SHP77 treated with DMSO at 0.1 percent for 48 hours (cell line): Measurements from ENCODE around the gene HAX1.
"Not testable (repeated sequence)": the region's sequence is repeated elsewhere in the genome, so short reads cannot be mapped to it uniquely, and the experiment has no call there.

Source experiments
- DNase-seq: peaks from one replicate; lab custom pipeline; 2025; lab: John Stamatoyannopoulos, UW

The HAX1 gene

DNA sequence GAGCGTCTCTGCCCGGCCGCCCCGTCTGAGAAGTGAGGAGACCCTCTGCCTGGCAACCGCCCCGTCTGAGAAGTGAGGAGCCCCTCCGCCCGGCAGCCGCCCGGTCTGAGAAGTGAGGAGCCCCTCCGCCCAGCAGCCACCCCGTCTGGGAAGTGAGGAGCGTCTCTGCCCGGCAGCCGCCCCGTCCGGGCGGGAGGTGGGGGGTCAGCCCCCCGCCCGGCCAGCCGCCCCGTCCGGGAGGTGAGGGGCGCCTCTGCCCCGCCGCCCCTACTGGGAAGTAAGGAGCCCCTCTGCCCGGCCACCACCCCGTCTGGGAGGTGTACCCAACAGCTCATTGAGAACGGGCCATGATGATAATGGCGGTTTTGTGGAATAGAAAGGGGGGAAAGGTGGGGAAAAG, 15.2 kb downstream of the HAX1 start:
- not testable (repeated sequence) for DNase-seq

DNA sequence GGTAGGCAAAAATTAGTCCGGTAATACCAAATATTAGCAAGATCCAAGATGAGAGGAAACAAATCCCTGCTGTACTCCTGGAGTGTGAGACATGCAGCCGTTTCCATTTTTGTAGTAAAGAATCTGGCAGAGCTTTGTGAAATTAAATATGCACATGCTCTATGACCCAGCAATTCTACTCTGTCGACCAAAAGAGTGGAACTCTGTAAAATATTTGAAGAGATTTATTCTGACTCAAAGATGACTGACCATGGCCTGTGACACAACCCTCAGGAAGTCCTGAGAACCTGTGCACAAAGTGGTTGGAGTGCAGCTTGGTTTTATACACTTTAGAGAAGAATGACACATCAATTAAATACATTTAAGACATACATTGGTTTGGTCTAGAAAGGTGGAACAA, 16.2 kb downstream of the HAX1 start:
- no peak for DNase-seq

DNA sequence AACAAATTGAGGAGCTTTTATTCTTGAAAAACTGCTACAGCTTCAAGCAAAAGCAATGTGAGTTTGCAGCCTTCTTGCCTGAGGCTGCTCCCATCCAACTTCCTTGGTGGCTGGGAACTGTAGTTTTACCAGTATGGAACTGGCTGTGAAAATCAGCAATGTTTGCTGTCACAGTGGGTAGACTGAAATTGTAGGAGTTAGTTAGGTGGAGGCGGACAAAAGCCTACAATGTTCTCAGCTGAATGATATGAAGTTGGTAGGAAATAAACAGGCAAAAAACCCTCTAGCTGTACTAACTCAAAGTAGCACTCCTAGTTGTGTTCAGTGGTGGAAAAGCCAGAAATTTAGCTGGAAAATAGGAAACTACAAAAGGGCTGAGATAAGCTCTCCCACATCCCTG, 18.5 kb downstream of the HAX1 start:
- no peak for DNase-seq

DNA sequence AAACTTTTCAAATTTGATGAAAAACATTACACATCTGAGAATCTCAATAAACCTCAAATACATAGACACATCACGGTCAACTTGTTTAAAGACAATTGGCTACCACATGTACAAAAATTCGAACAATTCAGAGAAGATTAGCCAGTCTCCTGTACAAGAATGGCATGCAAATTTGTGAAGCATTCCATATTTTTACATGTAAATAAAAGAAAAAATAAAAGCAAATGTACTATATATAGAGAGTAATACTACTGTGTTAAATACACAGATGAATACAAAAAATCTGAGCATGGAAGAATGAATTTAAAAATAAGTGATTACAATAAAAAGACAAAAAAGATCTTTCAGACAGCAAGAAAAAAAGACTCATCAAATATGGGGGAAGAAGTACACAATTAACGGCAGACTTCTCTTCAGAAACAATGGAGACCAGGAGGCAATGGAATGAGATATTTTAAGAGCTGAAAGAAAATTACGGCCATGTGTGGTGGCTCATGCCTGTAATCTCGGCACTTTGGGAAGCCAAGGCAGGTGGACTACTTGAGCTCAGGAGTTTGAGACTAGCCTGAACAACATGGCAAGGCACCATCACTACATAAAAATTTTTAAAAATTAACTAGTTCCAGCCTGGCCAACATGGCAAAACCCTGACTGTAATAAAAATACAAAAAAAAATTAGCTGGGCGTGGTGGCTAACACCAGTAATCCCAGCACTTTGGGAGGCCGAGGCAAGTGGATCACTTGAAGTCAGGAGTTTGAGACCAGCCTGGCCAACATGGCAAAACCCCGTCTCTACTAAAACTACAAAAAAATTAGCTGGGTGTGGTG, 23.2 kb downstream of the HAX1 start:
- no peak for DNase-seq

DNA sequence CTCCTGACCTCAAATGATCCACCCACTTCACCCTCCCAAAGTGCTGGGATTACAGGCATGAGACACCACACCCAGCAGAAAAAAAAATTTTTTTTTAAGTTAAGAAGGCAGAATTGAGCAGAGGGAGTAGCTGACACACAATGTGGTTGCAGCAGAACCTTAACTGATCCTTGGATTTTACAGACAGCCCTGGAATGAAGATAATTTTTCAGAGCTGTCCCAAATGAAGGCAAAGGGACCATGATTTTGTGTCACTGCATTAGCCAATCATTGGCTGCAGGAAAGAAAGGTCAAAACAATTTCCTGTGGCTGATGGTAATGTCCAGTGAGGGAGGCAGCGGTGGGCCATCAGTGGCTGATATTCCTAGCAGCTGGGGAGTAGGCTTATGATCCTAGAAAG, 29.2 kb downstream of the HAX1 start:
- DNase-seq: no peak

DNA sequence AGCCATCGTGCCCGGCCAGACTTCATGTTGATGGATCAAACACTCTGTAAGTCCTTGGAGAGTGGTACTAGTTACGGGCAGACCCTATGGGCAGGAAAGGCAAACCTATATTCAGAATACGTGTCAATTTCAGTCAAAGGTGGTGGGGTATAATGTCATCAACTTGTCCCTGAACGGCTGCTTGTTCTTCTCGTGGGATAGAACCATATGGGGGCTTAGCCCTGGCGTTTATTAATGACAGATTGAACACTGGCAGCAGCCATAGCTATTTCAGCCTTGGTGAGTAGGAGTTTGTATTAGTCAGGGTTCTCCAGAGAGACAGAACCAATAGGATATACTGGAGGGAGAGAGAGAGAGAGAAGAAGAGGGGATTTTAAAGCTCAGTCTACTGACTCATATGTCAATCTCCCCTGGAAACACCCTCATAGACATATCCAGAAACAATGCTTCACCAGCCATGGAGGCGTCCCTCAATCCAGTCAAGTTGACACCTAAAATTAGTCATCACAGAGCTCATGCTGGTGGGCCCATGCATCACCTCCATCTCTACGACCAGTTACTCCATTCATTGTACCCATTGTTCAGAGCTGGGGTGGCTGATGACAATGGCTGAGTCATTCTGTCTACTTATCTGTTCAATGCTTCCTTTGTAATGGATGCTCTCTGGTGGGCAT, 32.4 kb downstream of the HAX1 start:
- no peak for DNase-seq

DNA sequence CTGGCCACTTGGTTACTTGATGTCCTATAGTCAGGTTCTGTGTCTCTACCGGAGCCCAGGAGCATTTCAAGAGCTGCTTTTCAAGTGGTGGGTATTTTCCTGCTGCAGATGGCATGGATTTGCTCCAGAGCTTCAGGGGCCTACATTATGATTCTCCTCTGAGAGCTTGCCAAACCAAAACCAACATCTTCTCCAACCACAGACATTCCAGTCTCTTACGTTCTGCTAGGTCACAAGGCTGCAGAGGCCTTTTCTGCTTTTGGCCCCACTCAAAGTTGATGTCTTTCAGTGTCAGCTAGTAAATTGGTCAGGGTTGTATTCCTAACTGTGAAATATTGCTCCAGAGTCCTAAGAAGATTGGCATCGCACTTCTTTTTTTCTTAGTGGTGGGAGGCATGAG, 33.7 kb downstream of the HAX1 start:
- DNase-seq: no peak

DNA sequence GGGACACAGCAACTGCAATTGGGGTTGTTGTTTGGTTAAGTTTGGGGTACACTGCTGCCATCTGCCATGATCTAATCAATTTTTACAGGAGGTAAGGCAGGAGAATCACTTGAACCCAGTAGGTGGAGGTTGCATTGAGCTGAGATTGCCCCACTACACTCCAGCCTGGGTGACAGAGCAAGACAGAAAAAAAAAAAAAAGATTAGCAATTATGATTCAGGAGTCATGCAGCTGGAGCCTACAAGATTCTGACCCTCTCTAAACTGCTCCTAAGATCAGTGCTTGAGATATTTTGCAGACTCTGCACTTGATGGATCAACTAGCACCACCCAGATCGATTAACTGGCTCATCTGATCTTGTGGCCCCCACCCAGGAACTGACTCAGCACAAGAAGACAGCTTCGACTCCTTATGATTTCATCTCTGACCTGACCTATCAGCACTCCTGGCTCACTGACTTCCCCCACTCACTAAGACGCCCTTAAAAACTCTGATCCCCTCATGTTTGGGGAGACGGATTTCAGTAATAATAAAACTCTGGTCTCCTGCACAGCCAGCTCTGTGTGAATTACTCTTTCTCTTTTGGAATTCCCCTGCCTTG, 35.3 kb downstream of the HAX1 start:
- DNase-seq: not testable (repeated sequence)

DNA sequence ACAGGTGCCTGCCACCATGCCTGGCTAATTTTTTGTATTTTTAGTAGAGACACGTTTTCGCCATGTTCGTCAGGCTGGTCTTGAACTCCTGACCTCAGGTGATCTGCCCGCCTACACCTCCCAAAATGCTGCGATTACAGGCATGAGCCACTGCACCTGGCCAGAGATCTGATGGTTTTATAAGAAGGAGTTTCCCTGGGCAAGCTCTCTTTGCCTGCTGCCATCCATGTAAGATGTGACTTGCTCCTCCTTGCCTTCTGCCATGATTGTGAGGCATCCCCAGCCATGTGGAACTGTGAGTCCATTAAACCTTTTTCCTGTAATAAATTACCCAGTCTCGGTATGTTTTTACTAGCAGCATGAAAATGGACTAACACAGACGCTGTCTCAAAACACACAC, 36.7 kb downstream of the HAX1 start:
- DNase-seq: not testable (repeated sequence)

DNA sequence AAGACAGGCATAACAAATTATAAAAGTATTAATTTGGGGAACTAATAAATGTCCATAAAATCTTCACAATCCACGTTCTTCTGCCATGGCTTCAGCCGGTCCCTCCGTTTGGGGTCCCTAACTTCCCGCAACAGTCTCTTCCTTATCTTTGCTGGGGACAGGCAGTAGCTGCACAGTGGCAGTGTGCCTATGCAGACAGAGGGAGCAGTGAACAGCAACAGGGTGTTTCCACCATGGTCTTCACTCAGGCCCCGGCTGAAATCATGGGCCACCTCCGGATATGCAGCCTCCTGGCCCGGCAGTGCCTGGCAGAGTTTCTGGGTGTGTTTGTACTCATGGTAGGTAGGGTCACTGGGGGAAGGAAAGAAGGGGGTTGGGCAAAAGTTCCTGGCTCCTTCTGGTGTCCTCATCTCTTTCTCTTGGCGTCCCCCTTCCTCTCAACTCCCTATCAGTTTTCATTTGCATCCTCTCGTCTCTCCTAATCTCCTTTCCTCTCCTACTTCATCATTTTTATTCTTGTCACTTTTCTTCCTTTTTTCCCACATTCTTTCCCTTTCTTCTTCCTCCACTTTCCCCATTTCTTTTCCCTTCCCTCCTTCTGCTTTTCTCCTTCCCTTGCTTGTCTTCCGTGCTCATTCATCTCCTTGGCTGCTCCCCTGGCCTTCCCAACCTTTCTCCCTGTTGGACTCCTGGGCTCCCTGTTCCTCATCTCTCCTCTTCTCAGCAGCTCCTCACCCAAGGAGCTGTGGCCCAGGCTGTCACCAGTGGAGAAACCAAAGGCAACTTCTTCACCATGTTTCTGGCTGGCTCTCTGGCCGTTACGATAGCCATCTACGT, 40.0 kb downstream of the HAX1 start:
- DNase-seq: not testable (repeated sequence)

DNA sequence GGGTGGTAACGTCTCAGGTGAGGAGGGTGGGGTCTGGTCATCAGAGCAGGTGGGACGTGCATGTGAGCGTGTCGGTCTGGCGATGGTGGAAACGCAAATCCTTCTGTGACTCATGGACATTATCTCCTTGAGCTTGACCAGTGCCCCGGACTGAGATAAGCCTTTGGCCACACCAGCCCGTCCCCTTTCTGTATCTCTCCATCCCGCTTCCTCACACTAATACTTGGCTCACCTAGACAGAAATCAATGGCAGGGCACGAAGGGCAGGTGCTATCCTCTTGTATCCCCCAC, 40.6 kb downstream of the HAX1 start:
- DNase-seq: no peak

DNA sequence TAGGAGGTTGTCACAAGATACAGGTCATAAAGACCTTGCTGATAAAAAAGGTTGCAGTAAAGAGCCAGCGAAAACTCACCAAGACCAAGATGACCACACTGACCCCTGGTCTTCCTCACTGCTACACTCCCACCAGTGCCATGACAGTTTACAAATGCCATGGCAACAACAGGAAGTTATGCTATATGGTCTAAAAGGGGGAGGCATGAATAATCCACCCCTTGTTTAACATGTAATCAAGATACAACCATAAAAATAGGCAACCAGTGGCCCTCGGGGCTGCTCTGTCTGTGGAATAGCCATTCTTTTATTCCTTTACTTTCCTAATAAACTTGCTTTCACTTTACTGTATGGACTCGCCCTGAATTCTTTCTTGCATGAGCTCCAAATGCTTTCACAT, 41.8 kb downstream of the HAX1 start:
- not testable (repeated sequence) for DNase-seq

DNA sequence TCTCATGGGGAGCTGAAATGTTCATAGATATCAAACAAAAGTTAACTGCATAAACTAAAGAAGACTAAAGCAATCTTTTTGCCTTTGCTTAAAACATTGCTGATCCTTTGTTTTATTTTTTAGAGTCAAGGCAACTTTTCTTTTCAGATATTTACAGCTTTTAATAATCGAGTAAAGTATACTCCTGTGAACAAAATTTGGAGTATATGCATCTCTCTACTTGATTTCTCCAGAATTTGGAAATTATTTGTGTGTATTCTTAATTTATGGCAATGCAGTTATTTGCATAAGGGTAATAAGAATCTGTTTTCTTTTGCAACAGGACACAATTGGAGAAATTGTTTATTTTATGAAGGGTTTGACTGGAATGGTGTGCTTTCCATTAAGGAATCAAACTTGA, 44.3 kb downstream of the HAX1 start:
- no peak for DNase-seq

DNA sequence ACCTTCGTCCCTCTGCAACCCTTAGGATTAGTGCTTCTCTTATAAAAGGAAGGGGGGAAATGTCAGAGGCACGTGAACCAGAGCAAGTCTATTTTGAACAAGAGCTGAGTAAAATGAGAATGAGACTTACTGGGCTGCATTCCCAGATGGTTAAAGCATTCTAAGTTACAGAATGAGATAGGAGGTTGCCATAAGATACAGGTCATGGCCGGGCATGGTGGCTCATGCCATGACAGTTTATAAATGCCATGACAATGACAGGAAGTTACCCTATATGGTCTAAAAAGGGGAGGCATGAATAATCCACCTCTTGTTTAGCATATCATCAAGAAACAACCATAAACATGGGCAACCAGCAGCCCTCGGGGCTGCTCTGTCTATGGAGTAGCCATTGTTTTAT, 46.0 kb downstream of the HAX1 start:
- no peak for DNase-seq

DNA sequence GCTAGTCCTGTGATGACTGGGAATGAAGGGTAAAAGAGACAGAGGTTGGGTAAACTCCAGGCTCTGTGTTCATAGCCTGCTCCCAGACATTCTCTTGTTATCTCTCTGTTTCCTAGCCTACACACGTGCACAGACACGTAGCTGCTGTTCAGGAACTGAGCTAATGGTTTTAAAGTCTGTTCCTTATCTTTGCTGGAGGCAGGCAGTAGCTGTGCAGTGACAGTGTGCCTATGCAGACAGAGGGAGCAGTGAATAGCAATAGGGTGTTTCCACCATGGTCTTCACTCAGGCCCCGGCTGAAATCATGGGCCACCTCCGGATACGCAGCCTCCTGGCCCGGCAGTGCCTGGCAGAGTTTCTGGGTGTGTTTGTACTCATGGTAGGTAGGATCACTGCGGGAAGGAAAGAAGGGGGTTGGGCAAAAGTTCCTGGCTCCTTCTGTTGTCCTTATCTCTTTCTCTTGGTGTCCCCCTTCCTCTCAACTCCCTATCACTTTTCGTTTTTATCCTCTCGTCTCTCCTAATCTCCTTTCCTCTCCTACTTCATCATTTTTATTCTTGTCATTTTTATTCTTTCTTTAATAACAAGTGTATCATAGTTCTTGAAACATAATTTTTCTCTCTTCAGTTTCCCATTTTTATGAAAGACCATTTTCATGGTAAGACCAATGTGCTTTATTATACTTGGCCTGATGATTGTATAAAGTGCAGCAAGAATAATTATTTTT, 48.6 kb downstream of the HAX1 start, which contains the start of gene AQP10:
TSS of gene AQP10 (plus strand) at position 212 of the 727 bp plus-strand sequence. CDS start at position 275, 63 bp downstream.
- DNase-seq: no peak

DNA sequence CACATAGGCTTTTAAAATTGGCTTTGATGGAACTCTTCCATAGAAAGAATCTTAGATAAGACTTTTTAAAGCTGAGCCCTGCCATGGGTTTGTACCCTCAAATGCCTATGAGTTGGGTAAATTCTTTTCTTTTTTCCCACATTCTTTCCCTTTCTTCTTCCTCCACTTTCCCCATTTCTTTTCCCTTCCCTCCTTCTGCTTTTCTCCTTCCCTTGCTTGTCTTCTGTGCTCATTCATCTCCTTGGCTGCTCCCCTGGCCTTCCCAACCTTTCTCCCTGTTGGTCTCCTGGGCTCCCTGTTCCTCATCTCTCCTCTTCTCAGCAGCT, 49.1 kb downstream of the HAX1 start:
- DNase-seq: not testable (repeated sequence)

DNA sequence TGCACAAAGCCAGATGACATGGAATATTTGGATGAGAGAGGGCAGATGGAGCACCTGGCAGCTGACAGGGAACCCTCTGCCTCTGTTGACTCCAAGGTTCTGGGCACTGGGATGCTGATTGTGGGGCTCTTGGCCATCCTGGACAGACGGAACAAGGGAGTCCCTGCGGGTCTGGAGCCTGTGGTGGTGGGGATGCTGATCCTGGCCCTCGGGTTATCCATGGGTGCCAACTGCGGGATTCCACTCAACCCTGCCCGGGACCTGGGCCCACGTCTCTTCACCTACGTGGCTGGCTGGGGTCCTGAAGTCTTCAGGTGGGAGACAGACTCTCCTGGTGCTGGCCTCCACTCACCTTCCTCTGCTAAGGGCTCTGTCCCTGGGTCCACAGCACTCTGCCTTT, 51.1 kb downstream of the HAX1 start:
- no peak for DNase-seq

DNA sequence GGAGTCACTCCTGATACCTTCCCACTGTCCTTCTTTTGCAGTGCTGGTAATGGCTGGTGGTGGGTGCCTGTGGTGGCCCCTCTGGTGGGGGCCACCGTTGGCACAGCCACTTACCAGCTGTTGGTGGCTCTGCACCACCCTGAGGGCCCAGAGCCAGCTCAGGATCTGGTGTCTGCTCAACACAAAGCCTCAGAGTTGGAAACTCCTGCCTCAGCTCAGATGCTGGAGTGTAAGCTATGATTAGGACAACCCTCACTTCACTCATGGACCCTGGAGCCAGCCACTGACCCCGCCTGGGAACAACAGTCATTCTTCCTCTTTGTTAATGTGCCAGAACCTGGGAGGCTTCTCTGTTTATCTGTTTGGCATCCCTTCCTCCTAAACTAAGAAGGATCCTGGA, 51.8 kb downstream of the HAX1 start:
- DNase-seq: no peak

DNA sequence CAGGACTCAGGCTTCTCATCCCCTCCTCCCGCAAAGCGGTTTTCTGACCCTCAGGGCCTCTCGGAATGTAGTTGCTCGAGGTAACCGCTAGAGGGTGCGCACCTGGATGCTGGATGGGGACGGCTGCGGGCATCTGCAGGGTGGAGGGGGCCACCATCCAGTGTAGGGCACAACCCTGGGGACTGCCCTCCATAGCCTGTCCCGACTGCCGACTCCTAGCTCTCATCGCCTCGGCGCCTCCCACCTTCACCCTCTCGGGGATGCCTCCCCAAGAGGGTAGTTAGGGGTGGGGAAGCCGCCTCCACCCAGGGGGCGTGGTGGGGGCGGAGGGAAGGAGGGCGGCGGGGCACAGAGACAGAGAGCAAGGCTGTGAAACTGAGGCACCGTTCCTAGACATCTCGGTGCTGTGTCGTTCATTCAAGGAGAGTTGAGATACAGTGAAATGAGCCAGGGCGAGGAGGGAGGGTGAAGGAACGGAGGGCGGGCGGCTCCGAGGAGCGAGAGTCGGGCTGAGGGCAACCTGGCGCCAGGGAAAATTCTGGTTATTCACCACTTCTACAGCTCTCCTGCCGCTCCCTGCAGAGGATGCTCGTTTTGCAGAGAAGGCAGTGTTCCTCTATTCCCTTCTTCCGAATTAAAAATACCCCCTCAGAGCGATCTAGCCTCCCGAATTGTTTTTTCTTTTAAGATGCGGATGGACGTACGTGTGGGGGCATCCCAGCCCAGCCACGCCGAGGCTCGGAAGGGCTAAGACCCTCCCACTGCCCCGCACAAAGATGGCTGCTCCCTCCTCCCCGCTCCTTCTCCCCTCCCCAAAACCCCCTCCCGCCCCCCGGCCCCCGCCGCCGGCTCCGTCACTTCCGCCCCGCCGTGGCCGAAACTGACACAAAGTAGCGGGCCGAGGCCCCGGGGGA, 52.5 kb downstream of the HAX1 start, which contains the start of gene ATP8B2:
TSS of gene ATP8B2 (plus strand) at position 857 of the 914 bp plus-strand sequence. CDS start 2,617 bp downstream, outside the sequence.
- peak; percentile 81 for DNase-seq
